ENCODE data around the gene AR. TPM values are rescaled to one million over a fixed set of nuclear protein-coding genes. Genes with fewer than 3 reads are reported as not detected.

The AR gene
- total RNA-seq, 1 donor from 2014 or later, result 35.1 TPM

DNA sequence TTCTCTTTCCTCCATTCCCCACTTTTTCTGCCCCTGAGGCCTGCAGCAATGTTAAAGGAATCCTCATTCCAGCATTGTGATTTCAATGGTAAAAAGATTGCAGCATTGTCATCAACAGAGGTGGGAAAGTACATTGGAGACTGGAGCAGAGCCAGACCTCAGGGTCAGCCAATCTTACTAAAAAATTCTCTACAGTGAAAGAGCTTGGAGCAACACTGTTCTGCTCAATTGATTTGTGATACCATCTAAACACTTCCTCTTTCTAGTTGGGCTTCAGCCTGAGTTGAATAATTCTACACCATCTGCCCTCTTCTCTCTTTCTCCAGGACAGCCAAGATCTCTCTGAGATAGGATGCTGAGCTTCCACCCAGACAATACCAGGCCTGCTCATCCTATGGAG lies 176.5 kb downstream of the AR start:
- Histone ChIP-seq H3K4me3 (no peak overlapping the region), H3K4me1 (peaks cover 33% of the 10 kb centered on the region), H3K27ac (no peak overlapping the region), H3K27me3 (no peaks in the 10 kb centered on the region), H3K36me3 (no peaks in the 10 kb centered on the region), H3K9me3 (no peaks in the 10 kb centered on the region)
- no peak for DNase-seq (ENCODE audit: extremely low spot score in 2 of 2)
- intact Hi-C loops (cut with DNase I), result no loop called here
- TF ChIP-seq, protein P1, sequence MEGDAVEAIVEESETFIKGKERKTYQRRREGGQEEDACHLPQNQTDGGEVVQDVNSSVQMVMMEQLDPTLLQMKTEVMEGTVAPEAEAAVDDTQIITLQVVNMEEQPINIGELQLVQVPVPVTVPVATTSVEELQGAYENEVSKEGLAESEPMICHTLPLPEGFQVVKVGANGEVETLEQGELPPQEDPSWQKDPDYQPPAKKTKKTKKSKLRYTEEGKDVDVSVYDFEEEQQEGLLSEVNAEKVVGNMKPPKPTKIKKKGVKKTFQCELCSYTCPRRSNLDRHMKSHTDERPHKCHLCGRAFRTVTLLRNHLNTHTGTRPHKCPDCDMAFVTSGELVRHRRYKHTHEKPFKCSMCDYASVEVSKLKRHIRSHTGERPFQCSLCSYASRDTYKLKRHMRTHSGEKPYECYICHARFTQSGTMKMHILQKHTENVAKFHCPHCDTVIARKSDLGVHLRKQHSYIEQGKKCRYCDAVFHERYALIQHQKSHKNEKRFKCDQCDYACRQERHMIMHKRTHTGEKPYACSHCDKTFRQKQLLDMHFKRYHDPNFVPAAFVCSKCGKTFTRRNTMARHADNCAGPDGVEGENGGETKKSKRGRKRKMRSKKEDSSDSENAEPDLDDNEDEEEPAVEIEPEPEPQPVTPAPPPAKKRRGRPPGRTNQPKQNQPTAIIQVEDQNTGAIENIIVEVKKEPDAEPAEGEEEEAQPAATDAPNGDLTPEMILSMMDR (IDR thresholded peaks at IDR 0.05), result no peak
- TF ChIP-seq POLR2AphosphoS5 (IDR thresholded peaks at IDR 0.05; ENCODE audit: insufficient read depth in 1 of 2, low read depth in 1 of 2) (no peak), POLR2A (IDR thresholded peaks at IDR 0.05) (no peak)

- H3K4me1 ChIP-seq, result peaks cover 35% of the 10 kb centered on the region
- no peaks in the 10 kb centered on the region for H3K9me3 ChIP-seq
- TF ChIP-seq, protein P1 (IDR thresholded peaks at IDR 0.05), result no peak
- DNase-seq (ENCODE audit: extremely low spot score in 2 of 2), result no peak
- intact Hi-C loops (cut with DNase I), result no loop called here
- H3K36me3 ChIP-seq, result no peaks in the 10 kb centered on the region
- peak overlapping the region; percentile 52 for H3K27ac ChIP-seq
- H3K27me3 ChIP-seq, result no peaks in the 10 kb centered on the region
- no peak overlapping the region for H3K4me3 ChIP-seq
Observed at GRCh38 chrX:67721321-67721720, 177.5 kb downstream of the AR start.

- intact Hi-C loops (cut with DNase I), result no loop called here
- Histone ChIP-seq H3K9me3 (no peaks in the 10 kb centered on the region), H3K4me1 (peaks cover 35% of the 10 kb centered on the region), H3K27ac (peak overlapping the region; percentile 60), H3K36me3 (no peaks in the 10 kb centered on the region), H3K4me3 (no peak overlapping the region), H3K27me3 (no peaks in the 10 kb centered on the region)
- no peak for TF ChIP-seq POLR2AphosphoS5 (IDR thresholded peaks at IDR 0.05; ENCODE audit: insufficient read depth in 1 of 2, low read depth in 1 of 2)
- TF ChIP-seq, protein P1 (IDR thresholded peaks at IDR 0.05), result no peak
- TF ChIP-seq POLR2A (IDR thresholded peaks at IDR 0.05), result no peak
- DNase-seq (ENCODE audit: extremely low spot score in 2 of 2), result no peak
Observed at GRCh38 chrX:67723580-67724351, 179.9 kb downstream of the AR start.

- Histone ChIP-seq H3K4me1 (peaks cover 35% of the 10 kb centered on the region), H3K36me3 (no peaks in the 10 kb centered on the region), H3K27me3 (no peaks in the 10 kb centered on the region), H3K9me3 (no peaks in the 10 kb centered on the region), H3K27ac (peak overlapping the region; percentile 60), H3K4me3 (no peak overlapping the region)
- no peak for TF ChIP-seq POLR2AphosphoS5 (IDR thresholded peaks at IDR 0.05; ENCODE audit: insufficient read depth in 1 of 2, low read depth in 1 of 2)
- TF ChIP-seq, protein P1 (IDR thresholded peaks at IDR 0.05), result no peak
- TF ChIP-seq POLR2A (IDR thresholded peaks at IDR 0.05), result no peak
- intact Hi-C loops (cut with DNase I), result no loop called here
- DNase-seq (ENCODE audit: extremely low spot score in 2 of 2), result no peak
Observed at GRCh38 chrX:67724359-67725110, 180.7 kb downstream of the AR start.

DNA sequence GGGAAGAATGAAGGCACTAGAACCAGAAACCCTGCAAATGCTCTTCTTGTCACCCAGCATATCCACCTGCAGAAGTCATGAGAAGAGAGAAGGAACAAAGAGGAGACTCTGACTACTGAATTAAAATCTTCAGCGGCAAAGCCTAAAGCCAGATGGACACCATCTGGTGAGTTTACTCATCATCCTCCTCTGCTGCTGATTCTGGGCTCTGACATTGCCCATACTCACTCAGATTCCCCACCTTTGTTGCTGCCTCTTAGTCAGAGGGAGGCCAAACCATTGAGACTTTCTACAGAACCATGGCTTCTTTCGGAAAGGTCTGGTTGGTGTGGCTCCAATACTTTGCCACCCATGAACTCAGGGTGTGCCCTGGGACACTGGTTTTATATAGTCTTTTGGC lies 181.7 kb downstream of the AR start:
- Histone ChIP-seq H3K4me1 (peaks cover 35% of the 10 kb centered on the region), H3K27me3 (no peaks in the 10 kb centered on the region), H3K4me3 (no peak overlapping the region), H3K27ac (peak overlapping the region; percentile 60), H3K36me3 (no peaks in the 10 kb centered on the region), H3K9me3 (no peaks in the 10 kb centered on the region)
- intact Hi-C loops (cut with DNase I), result no loop called here
- no peak for DNase-seq (ENCODE audit: extremely low spot score in 2 of 2)
- no peak for TF ChIP-seq POLR2AphosphoS5 (IDR thresholded peaks at IDR 0.05; ENCODE audit: insufficient read depth in 1 of 2, low read depth in 1 of 2)
- TF ChIP-seq, protein P1 (IDR thresholded peaks at IDR 0.05), result no peak
- TF ChIP-seq POLR2A (IDR thresholded peaks at IDR 0.05), result no peak

Measured in vagina (tissue), 2 donors.